ENCODE data around the gene NAV2. TPM values are rescaled to one million over a fixed set of nuclear protein-coding genes. Genes with fewer than 3 reads are reported as not detected.

Gene NAV2
- total RNA-seq, 1 experiment from 2014 or later: 2.1 TPM

- intact Hi-C loops (cut with micrococcal nuclease): loop anchor here (5.0 kb wide), 2 partner anchors 404 to 659 kb away; no protein-coding TSS in a partner anchor
- no TSS peak for BruUV-seq (replicated peaks)
These were observed 240.3 kb downstream of the NAV2 start for GRCh38 chr11:19952911-19953310.

GRCh38 chr11:19953336-19953735 lies 240.7 kb downstream of the NAV2 start:
- no TSS peak for BruUV-seq (replicated peaks)
- Histone ChIP-seq H3K4me2 (ENCODE audit: low read length) (no peak overlapping the region), H3K36me3 (ENCODE audit: control insufficient read depth in 1 of 2, insufficient read depth in 2 of 2, low read length in 2 of 2) (no peaks in the 10 kb centered on the region), H3K27ac (ENCODE audit: low read depth, low read length) (no peak overlapping the region), H3K27me3 (ENCODE audit: insufficient read depth, low read length) (peaks cover 4% of the 10 kb centered on the region), H3K9me3 (ENCODE audit: control insufficient read depth in 1 of 2, insufficient read depth in 1 of 2, low read depth in 1 of 2, low read length in 2 of 2) (no peaks in the 10 kb centered on the region), H3K9ac (ENCODE audit: low read length) (no peak overlapping the region), H4K20me1 (ENCODE audit: insufficient read depth) (no peaks in the 10 kb centered on the region), H3K4me3 (replicated peaks in 1 of 2; ENCODE audit: low read depth in 1 of 2, low read length in 2 of 2) (no peak overlapping the region), H3K4me1 (ENCODE audit: control insufficient read depth in 1 of 2, insufficient read depth in 2 of 2, low read length in 2 of 2) (peaks cover 0 to 2% of the 10 kb centered on the region in 2 experiments; a peak in 1 of 4 replicates), H3K9me2 (ENCODE audit: insufficient read depth) (no peaks in the 10 kb centered on the region), H3K79me2 (ENCODE audit: insufficient read depth, low read length) (no peaks in the 10 kb centered on the region), H2AFZ (ENCODE audit: low read depth, low read length, poor library complexity, severe bottlenecking) (no peak overlapping the region)
- no peak for ATAC-seq
- ChIA-PET RAD21 (ENCODE audit: low non-redundant PET in 1 of 2, low total read pairs in 2 of 2, uncharacterized antibody in 2 of 2, unreplicated experiment in 2 of 2) (no interaction called here), POLR2A (no interaction called here), CTCF (interaction anchor here (1.0 to 3.0 kb wide), 3 partner anchors 11 to 179 kb away, joined by 3 to 17 read pairs (median 9); no protein-coding TSS in a partner anchor)
- TF ChIP-seq YY1 (IDR thresholded peaks at IDR 0.05; ENCODE audit: extremely low read depth, insufficient replicate concordance, low read depth, low read length) (no peak), ELF1 (IDR thresholded peaks at IDR 0.05; ENCODE audit: borderline replicate concordance, low read depth) (no peak), CEBPB (IDR thresholded peaks at IDR 0.05; ENCODE audit: low read depth) (no peak), RAD21 (IDR thresholded peaks at IDR 0.05; ENCODE audit: low read depth) (no peak), SP1 (IDR thresholded peaks at IDR 0.05; ENCODE audit: low read depth) (no peak)
- no peak for DNase-seq (ENCODE audit: low read depth, low spot score)
- intact Hi-C loops (cut with micrococcal nuclease): loop anchor here (5.0 kb wide), 2 partner anchors 404 to 659 kb away; no protein-coding TSS in a partner anchor

More at GRCh38 chr11:19952911-19953310, 240.3 kb downstream of the NAV2 start:
- no peak for DNase-seq (ENCODE audit: low read depth, low spot score)
- TF ChIP-seq EZH2 (IDR thresholded peaks at IDR 0.05) (no peak), TCF7L2 (IDR thresholded peaks at IDR 0.05; ENCODE audit: borderline replicate concordance, extremely low read depth, insufficient read depth, insufficient read length) (no peak), CEBPB (IDR thresholded peaks at IDR 0.05; ENCODE audit: low read depth) (no peak), ELF1 (IDR thresholded peaks at IDR 0.05; ENCODE audit: borderline replicate concordance, low read depth) (no peak), RAD21 (IDR thresholded peaks at IDR 0.05; ENCODE audit: low read depth) (no peak), EZH2phosphoT487 (IDR thresholded peaks at IDR 0.05; ENCODE audit: borderline replicate concordance) (no peak)
- ChIA-PET POLR2A (no interaction called here), CTCF (interaction anchor here (0.8 to 3.7 kb wide), 3 partner anchors 159 to 180 kb away, joined by 5 to 17 read pairs (median 16); no protein-coding TSS in a partner anchor), RAD21 (ENCODE audit: low non-redundant PET in 1 of 2, low total read pairs in 2 of 2, uncharacterized antibody in 2 of 2, unreplicated experiment in 2 of 2) (no interaction called here)
- no peaks in the 10 kb centered on the region for H3K79me2 ChIP-seq (ENCODE audit: insufficient read depth, low read length)
- H3K9ac ChIP-seq (ENCODE audit: low read length): no peak overlapping the region
- peaks cover 4% of the 10 kb centered on the region for H3K27me3 ChIP-seq (ENCODE audit: insufficient read depth, low read length)
- H2AFZ ChIP-seq (ENCODE audit: low read depth, low read length, poor library complexity, severe bottlenecking): no peak overlapping the region
- H3K4me1 ChIP-seq (ENCODE audit: control insufficient read depth in 1 of 2, insufficient read depth in 2 of 2, low read length in 2 of 2): peaks cover 0 to 2% of the 10 kb centered on the region in 2 experiments; a peak in 1 of 4 replicates
- no peak overlapping the region for H3K4me2 ChIP-seq (ENCODE audit: low read length)
- H3K9me3 ChIP-seq (ENCODE audit: control insufficient read depth in 1 of 2, insufficient read depth in 1 of 2, low read depth in 1 of 2, low read length in 2 of 2): no peaks in the 10 kb centered on the region
- no peaks in the 10 kb centered on the region for H4K20me1 ChIP-seq (ENCODE audit: insufficient read depth)
- H3K4me3 ChIP-seq (replicated peaks in 1 of 2; ENCODE audit: low read depth in 1 of 2, low read length in 2 of 2): no peak overlapping the region
- H3K27ac ChIP-seq (ENCODE audit: low read depth, low read length): no peak overlapping the region
- H3K36me3 ChIP-seq (ENCODE audit: control insufficient read depth in 1 of 2, insufficient read depth in 2 of 2, low read length in 2 of 2): no peaks in the 10 kb centered on the region
- no peaks in the 10 kb centered on the region for H3K9me2 ChIP-seq (ENCODE audit: insufficient read depth)
- ATAC-seq: no peak

All from HCT116 (cell line).